GM03348 (cell line): ENCODE measurements around the gene FAM53B.
"Not testable (repeated sequence)": the region's sequence is repeated elsewhere in the genome, so short reads cannot be mapped to it uniquely, and the experiment has no call there.

Experiments used
- DNase-seq: peaks from one replicate; pipeline ENCODE4 v3.0.0; 2012; ENCODE audit warnings: low spot score

Gene FAM53B

DNA sequence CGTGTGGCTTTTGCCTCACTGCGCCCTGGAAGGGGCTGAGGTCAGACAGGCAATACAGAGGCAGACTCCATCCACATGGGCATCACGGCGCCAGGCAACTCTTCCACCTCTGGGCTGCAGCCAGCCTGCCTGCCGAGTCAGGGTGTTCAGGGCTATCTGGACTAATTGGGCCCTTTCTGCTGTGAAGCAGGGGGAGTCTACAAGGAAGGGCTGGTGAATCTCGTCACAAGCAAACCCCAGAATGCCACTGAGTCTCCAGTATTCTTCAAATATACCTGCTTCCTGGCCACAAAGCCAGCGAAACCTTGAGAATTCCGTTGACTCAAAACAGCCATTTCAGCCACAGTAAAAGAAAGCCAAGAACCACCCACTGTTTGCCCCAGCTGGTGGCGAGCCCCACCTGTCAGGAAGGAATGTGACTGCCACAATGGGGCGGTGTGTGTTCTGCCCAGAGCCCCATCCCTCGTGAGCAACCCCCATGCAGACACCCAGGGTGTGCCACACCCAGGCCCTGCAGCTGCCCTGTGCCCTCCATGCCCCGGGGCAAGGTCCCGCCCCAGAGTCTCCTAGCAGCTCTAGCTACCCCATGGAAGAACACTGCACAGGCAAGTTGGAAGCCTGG, 117.3 kb downstream of the FAM53B start:
- no peak for DNase-seq

DNA sequence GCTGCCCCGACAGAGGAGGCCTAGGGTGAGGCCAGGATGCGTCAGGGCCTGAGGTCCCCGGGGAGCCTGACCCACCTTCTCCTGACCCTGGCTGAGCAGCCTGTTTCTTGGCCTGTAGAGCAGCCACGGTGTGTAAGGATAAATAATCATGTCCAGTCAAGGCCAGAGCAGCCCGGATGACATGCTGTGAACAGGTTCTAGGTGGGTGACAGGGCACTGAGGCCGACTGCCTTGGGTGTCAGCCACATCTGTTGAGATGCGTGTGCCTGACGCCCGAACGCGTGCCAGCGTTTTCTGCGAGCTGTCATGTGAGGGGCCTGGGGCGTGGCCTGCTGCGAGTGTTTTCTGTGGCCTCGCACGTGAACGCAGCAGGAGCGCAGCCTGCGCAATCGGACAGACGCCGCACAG, 118.3 kb downstream of the FAM53B start:
- no peak for DNase-seq

DNA sequence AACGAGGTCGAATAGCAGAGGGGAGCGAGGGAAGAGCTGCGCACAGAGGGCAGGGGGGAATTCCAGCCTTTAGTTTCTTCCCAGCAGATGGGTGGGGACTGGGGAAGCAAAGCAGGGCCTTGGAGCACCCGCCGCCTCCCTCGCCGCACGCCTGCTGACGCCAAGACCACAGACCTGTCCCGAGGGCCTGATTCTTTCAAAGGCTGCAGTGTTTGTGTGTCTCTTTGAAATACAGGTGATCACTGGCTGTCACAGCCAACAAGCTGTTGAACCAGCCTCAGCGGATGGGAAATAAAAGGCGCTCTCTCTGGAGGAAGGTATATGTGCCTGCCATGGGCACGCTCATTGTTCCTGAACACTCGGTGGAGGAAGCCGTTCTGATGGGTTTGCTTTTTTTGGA, 119.3 kb downstream of the FAM53B start:
- no peak for DNase-seq

DNA sequence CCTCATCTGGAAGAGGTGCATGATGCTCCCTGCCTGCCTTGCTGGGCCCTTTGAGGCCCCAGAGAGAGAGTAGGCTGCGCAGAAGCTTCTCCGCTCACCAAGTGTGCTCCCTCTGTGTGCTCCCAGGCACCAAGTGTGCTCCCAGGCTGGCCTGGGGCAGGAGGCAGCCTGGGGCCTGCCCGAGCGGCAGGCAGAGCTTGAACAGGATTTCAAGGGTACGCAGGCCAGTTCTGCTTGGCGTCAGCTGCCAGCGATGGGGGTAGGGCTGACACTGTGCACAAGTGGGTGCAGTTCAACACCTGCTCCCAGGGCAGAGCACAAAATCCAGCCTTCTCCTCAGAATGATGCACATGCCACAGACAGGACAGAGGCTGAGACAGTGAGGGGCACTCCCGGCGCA, 119.7 kb downstream of the FAM53B start:
- DNase-seq, result no peak

DNA sequence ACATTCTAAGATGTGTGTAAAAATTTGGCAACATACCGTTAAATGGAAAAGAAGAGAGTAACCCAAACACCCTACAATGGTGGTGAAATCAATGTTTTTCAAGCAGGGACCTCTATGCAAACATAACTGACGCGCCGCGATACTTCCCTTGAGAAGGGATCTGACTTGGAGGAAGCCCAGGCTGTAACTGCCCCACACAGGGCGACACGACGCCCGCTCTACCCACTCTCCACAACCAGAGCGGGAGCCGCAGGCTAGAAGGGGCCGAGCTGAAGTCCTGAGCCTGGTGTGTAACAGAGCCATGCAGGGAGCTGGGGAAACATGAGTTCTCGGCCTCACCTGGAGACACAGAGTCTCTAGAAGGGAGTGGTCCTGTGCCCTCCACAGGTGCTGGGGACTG, 120.2 kb downstream of the FAM53B start:
- DNase-seq, result no peak

DNA sequence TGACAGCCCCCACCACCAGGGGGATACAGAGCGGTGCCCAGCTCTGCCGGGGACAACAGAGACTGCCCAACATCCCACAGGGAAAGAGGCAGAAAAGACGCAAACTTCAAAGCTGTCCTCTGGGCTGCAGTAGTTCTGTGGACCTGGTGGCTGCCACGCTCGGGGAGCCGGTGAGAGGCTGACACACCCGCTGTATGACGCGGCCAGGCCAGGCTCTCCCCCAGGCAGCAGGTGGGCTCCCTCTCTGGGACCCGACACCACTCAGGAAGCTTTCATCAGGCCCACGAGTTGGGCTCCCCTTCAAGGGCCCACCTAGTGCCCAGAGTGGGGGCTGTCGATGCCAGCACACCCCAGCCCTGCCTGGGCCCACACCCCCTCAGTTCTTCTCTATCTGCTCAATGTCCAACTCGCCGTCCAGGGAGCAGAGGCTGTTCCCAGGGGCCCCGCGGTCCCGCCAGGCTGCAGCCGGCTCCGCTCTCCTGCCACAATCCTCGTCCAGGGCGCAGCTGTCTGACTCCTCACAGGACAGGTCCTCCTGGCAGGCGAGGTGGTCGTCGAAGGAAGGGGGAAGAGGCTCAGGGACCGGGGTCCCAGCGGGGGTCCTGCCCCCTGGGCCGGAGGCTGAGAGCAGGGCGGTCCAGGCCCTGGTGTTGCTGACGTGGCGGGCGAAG, 121.2 kb downstream of the FAM53B start:
- DNase-seq, result no peak

DNA sequence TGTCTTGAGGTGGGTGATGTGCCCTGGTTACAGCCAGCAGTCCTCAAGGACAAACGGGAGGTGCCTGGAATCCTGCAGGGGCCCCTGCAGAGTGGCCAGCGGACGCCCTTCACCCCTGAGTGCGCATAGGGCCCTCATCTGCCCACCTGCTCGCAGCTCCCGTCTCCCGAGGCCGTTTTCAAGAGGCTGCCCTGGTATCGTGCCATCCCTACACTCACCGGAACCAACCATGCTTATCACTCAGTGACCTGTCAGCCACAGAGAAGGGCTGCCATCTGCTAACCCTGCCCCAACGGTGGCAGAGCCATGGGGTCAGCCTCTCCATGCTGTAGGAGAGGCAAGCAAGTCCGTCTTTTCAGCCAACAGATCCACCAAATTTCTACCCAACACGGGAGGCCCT, 122.0 kb downstream of the FAM53B start:
- DNase-seq, result no peak

GRCh38 chr10:124621637-124622036, 122.5 kb downstream of the FAM53B start:
- no peak for DNase-seq

GRCh38 chr10:124619802-124620490, 124.2 kb downstream of the FAM53B start:
- DNase-seq, result no peak

DNA sequence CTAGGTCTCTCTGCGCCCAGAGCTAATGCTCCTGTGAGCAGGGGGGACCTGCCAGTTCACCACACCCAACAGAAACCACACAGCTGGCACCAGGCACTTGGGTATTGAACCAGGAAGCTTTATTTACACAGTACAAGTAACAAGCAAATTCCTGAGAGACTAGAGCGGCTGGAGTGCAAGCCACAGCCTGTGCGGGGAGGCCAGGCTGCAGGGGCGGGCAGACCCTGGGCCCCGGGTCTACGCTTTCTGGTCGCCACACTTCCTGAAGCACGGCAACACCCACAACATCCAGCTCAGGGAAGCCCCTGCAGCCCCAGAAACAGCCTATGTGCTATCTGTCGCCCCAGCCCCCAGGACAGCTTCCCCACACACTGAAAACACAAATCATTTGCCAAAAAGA, 125.0 kb downstream of the FAM53B start:
- DNase-seq, result no peak

DNA sequence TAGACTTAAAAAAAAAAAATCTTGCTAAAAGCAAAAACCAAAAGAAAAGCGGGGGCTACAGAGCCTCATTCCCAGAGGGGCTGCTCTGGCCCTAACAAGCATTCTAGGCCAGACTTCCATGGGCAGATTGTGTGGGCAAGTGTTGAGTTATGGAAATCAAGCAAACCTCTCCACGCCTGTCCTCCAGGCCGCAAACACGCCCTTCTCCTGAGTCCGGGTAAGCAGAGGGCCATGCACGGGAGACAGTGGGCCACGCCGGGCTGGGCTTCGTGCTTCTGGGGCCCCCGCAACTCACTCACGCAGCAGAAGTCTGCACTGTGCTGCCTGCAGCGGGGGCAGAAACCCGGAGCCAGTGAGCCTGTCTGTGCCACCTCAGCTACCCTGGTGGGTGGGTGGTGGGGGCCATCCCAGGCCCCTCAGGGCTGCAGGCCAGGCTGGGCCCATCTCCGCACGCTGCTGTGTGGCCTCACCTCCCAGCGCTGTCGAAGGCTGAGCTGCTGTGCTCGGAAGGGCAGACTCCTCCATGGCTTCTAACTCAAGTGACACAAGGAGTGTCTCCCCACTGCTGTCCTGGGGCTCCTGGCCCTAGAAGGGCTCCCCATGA, 125.6 kb downstream of the FAM53B start:
- DNase-seq, result no peak

DNA sequence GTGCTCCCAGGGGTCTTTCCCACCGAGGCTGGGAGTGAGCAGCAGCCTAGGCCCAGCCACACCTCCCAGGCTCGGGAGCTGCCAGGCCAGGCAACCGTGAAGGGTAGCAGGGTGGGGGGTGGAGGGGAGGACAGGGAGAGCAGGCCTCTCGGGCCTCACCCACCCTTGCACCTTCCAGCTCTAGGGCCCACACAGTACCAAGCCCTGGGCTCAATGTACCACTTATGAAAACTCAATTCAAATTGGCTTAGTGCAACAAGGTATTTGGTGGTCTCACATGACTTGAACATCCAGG, 127.4 kb downstream of the FAM53B start:
- DNase-seq, result no peak

DNA sequence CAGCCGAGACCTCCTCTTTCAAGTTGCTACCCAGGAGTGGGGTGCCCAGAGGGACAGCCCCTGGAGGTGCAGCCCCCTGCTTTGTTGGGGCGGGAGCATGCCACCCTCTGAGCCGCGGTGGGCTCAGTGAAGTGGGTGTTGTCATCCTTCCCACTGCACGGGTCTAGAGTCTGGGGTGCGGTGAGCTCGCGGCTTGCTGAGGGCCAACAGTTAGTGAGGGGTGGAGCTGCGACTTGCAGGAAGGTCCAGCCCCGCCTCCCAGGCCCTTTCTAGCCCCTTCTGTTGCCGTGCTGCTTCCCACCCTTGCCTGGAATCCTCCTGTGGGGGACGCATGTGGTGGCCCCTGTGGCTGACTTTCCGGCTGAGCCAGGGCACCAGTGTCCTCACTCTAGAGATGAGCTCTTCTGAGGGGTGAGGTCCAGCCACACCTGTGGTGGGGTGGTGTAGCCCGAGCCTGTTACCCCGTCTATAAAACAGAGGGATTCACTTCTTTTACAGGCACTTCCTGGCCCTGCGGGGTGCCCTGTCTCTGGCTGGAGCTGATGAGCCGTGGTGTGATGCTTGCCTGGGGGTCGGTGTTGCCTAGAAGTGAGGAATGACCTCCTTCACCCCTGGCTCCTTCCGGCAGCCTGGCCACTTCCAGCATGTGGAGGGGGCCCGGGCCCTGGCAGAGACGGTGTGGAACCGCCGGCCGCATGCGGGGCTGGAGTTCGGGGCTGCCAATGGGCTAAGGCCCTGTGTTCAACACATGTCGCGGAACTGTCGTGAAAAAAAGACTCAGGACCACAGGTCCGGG, 127.9 kb downstream of the FAM53B start:
- no peak for DNase-seq

- DNase-seq, result no peak
Observed at GRCh38 chr10:124615259-124615658, 128.9 kb downstream of the FAM53B start.

- no peak for DNase-seq
Observed at GRCh38 chr10:124614003-124614659, 130.0 kb downstream of the FAM53B start.

DNA sequence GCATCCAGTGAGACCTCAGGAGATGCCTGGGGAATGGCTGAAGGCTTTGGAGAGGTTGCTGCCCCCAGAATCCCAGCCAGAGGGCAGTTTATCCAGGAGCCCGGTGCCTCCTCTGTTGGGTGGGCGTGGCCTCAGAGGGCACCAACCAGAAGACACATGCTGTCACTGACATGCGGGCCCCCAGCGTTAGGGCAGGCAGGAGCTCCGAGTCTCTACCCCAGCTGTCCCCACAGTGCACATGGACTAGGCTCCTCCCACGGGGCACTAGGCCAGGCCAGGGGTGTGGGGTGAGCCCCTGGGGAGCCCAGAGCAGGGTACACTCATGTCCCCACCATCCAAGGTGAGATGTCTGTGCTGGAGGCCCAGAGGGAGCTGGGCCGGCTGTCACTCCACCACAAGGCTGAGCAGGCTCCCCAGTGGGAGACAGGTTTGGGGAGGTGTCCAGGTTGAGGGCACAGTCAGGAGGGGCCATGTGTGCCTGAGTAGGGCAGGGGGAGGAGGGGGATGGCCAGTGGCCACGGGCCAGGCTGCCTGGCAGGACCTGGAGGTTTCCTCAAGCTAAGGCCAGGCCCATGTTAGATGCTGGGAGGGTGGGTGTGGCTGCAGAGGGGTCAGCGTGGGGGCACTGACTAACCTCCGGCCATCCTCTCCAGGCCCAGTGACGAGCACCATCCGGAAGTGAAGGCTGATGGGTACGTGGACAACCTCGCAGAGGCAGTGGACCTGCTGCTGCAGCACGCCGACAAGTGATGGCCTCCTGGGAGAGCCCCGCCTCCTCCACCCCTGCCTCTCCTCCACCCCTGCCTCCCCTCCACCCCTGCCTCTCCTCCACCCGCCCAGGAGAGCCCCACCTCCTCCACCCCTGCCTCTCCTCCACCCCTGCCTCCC, 131.3 kb downstream of the FAM53B start:
- DNase-seq, result no peak

DNA sequence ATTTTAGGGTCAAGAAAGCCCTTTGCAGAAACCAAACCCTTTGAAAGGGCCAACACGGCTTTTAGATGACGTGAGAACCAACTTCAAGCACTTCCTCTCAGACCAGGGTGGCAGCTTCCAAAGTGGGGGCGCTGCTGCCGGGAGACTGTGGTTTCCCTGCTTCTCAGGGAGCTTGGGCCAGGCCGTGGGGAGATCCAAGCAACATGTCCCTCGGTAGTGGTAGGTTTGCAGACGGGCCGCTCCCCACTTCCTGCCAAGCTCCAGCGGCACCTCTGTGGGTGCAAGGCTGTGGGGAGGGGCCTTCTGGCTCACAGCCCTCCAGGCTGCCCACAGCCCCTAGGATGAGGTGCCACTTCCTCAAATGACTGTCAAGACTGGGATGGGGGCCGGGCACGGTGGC, 132.4 kb downstream of the FAM53B start:
- DNase-seq, result no peak

- DNase-seq, result not testable (repeated sequence)
Observed at GRCh38 chr10:124610851-124611250, 133.3 kb downstream of the FAM53B start.

DNA sequence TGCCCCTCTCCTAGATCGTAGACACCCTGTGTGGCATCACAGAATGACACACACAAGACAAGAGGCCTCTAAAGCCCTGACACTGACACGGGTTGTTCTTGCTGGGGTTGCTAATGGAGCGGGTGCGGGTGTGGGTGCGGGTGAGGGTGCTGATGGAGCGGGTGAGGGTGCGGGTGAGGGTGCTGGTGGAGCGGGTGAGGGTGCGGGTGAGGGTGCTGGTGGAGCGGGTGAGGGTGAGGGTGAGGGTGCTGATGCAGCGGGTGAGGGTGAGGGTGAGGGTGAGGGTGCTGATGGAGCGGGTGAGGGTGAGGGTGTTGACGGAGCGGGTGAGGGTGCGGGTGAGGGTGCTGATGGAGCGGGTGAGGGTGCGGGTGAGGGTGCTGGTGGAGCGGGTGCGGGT, 134.0 kb downstream of the FAM53B start:
- not testable (repeated sequence) for DNase-seq

DNA sequence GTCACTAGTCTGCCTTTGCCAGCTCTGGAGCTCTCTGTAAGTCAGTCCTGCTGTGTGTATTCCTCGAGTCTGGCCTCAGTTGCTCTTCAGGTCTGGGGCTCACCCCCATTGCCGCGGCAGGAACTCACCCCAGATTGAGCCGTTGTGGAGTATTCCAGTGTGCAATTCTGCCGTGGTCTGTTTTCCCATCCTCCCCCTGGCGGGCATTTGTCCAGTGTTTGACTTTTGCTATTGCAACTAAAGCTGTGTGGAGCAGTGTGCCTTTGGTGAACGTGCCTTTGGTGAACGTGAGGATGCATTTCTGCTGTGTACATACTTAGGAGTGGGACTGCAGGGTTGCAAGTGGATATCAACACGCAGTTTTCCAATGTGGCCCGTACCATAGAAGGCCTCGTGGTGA, 134.5 kb downstream of the FAM53B start:
- no peak for DNase-seq
